ENCODE results near the gene GSTCD.

GSTCD gene

GRCh38 chr4:105878668-105879067 is 170.1 kb downstream of the GSTCD start:
- DNase-seq (ENCODE audit: low read depth in 3 of 3), result no peak

- no peak for DNase-seq (ENCODE audit: low read depth in 3 of 3)
Measured at GRCh38 chr4:105887508-105887907, 178.9 kb downstream of the GSTCD start.

- DNase-seq (ENCODE audit: low read depth in 3 of 3), result no peak
Measured at GRCh38 chr4:105894660-105895582, 186.3 kb downstream of the GSTCD start, which contains the start of gene NPNT. TSS of gene NPNT (plus strand) at chr4:105895471. CDS start at chr4:105895653, 182 bp downstream.

- DNase-seq (ENCODE audit: low read depth in 3 of 3), result no peak
Measured at GRCh38 chr4:105895583-105896460, 187.2 kb downstream of the GSTCD start.

GRCh38 chr4:105896461-105896942 is 187.9 kb downstream of the GSTCD start:
- DNase-seq (ENCODE audit: low read depth in 3 of 3), result no peak

Data from stimulated activated CD4-positive, alpha-beta T cell treated with anti-CD3 and anti-CD28 coated beads, TNF-alpha, amount 100 ng/mL, for 4 hours (primary cell).